ENCODE measurements around the gene PLXNA4. TPM values are rescaled to one million over a fixed set of nuclear protein-coding genes. Genes with fewer than 3 reads are reported as not detected.

PLXNA4 gene
- total RNA-seq, 1 experiment from 2014 or later = 11.2 TPM

DNA sequence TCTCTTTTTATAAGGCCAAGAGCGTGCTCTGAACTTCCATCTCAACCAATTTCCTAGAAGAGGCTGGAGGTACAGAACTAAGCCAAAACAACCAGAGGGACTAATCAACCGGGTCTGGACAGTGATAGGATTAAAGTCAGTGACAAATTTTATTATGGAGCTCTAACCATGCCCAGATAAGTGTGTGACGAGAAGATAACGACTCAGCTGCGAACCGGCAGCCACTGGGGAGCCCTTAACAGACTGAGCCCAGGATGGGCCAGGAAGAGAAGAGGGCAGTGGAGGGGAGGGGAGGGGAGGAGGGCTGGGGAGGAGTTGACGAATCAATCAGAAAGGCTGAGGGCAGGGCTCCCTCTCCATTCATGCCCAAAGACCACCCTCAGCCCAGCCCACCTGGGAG is 119.9 kb downstream of the PLXNA4 start:
- DNase-seq = no peak
- no peak overlapping the region for H3K27ac ChIP-seq

DNA sequence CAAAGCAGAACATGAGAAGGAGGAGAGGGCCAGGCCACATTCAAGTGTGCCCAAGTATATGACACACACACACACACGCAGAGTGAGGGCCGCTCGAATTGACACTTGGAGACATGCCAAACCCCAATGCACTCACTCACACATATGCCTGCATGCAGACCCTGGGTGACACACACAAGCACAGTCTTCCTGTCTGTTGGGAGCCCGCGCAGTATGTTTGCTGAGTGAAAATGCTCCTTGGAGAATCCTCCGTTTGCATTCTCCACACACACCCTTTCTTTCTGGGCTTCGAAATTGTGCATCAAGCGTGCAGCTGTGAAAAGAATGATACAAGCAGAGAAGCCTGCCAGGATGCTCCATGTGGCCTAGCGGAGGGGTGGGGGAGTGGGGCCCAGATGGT is 120.9 kb downstream of the PLXNA4 start:
- Histone ChIP-seq H3K9me3 (replicated peaks) (no peaks in the 10 kb centered on the region), H3K4me3 (no peak overlapping the region), H3K27me3 (no peaks in the 10 kb centered on the region), H3K4me1 (no peaks in the 10 kb centered on the region), H3K36me3 (no peaks in the 10 kb centered on the region), H3K27ac (no peak overlapping the region)
- no peak for DNase-seq

More for the DNA sequence above, 119.9 kb downstream of the PLXNA4 start:
- no peaks in the 10 kb centered on the region for H3K36me3 ChIP-seq
- no peaks in the 10 kb centered on the region for H3K4me1 ChIP-seq
- H3K9me3 ChIP-seq (replicated peaks) = no peaks in the 10 kb centered on the region
- no peaks in the 10 kb centered on the region for H3K27me3 ChIP-seq
- H3K4me3 ChIP-seq = no peak overlapping the region

DNA sequence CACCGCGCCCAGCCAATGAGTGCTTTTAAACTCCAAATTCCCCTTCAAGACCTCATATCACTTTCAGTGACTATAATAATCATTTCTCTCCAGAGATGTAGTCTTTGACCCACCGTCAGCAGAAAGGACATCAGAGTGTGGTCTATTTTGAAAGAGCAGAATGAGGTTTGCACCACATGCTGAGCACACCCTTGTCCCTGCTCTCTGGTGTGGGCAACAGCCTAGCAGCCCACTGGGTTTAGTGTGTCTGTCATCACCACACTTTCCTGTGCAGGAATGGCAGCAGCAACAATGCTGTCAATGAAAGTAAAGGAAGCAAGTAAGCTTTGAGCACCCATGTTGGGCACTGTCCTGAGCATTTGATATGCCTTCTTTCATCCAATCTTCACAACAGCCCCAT is 122.4 kb downstream of the PLXNA4 start:
- no peak for DNase-seq
- Histone ChIP-seq H3K9me3 (replicated peaks) (no peaks in the 10 kb centered on the region), H3K27me3 (no peaks in the 10 kb centered on the region), H3K27ac (no peak overlapping the region), H3K4me3 (no peak overlapping the region), H3K36me3 (no peaks in the 10 kb centered on the region), H3K4me1 (no peaks in the 10 kb centered on the region)

GRCh38 chr7:132451161-132451560 is 125.1 kb downstream of the PLXNA4 start:
- Histone ChIP-seq H3K9me3 (replicated peaks) (no peaks in the 10 kb centered on the region), H3K27me3 (no peaks in the 10 kb centered on the region), H3K4me1 (no peaks in the 10 kb centered on the region), H3K4me3 (no peak overlapping the region), H3K27ac (no peak overlapping the region), H3K36me3 (no peaks in the 10 kb centered on the region)
- DNase-seq = no peak

- H3K27me3 ChIP-seq = no peaks in the 10 kb centered on the region
- DNase-seq = no peak
- H3K4me1 ChIP-seq = no peaks in the 10 kb centered on the region
- H3K27ac ChIP-seq = no peak overlapping the region
- H3K9me3 ChIP-seq (replicated peaks) = no peaks in the 10 kb centered on the region
- H3K36me3 ChIP-seq = no peaks in the 10 kb centered on the region
- H3K4me3 ChIP-seq = no peak overlapping the region
These were observed 125.6 kb downstream of the PLXNA4 start for GRCh38 chr7:132450696-132451095.

DNA sequence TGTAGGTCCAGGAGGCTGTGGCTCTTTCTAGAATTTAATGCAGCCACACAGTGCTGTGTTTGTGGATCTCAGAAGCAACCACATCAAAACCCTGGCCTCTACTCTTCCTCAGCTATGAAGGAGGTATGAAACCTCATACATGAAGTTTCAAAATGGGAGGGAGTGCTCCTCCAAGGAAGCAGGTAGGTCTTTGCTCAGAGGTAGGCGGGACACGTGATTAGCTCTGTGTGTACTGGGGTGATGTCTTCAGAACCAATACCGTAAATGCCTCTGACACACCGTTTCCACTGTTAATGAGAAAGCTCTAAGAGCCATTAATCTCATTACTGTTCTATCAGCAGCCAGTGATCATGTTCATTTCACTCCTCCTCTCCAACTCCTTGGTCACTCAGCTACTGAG is 126.1 kb downstream of the PLXNA4 start:
- Histone ChIP-seq H3K36me3 (no peaks in the 10 kb centered on the region), H3K4me1 (no peaks in the 10 kb centered on the region), H3K27me3 (no peaks in the 10 kb centered on the region), H3K9me3 (replicated peaks) (no peaks in the 10 kb centered on the region), H3K4me3 (no peak overlapping the region), H3K27ac (no peak overlapping the region)
- no peak for DNase-seq

DNA sequence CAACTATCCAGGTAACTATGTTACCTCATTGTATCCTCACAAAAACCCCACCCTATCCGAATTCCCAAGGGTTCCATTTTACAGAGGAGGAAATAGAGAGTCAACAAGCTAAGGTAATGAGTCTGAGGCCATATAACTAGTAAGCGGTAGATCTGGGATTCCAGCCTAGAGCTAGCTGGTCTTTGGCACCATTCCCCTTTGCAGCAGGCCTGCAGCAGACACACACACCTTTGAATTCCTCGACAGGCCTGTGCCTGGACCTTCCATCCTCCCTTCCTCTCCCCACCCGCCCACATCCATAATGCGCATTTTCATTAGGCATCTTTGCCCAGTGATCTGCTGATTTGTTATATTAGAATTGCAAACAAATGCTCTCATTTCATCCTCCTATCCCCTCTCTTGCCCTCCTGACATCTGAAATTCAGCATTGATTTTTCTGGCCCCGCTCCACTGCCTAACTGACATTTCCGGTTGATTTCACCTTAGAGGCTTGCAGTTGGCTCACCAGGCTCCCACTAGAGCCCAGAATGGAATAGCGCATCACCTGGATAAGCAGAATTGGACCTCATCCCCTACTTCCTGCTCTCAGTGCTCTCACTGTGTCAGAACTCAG is 129.5 kb downstream of the PLXNA4 start:
- DNase-seq = no peak
- no peaks in the 10 kb centered on the region for H3K9me3 ChIP-seq (replicated peaks)
- H3K4me1 ChIP-seq = no peaks in the 10 kb centered on the region
- no peaks in the 10 kb centered on the region for H3K27me3 ChIP-seq
- no peak overlapping the region for H3K4me3 ChIP-seq
- no peaks in the 10 kb centered on the region for H3K36me3 ChIP-seq
- H3K27ac ChIP-seq = no peak overlapping the region

DNA sequence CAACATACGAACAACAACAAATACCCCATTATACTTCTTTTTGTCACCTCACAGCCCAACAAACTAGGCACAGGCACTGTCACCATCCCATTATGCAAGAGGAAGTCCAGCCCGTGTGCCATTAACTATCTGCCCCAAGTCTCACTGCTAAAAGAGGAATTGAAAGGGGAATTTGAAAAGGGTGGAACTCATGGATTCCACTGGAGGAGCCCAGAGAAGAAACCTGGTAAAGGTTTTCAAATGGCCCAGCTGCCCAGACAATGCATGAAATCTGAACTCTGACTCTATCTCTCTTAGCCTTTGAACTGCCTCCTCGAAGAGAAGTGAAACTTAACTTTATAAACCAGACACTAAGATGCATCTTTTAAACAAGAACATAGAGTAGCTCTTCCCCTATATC is 130.0 kb downstream of the PLXNA4 start:
- Histone ChIP-seq H3K36me3 (no peaks in the 10 kb centered on the region), H3K4me1 (no peaks in the 10 kb centered on the region), H3K9me3 (replicated peaks) (no peaks in the 10 kb centered on the region), H3K4me3 (no peak overlapping the region), H3K27me3 (no peaks in the 10 kb centered on the region), H3K27ac (no peak overlapping the region)
- DNase-seq = no peak

DNA sequence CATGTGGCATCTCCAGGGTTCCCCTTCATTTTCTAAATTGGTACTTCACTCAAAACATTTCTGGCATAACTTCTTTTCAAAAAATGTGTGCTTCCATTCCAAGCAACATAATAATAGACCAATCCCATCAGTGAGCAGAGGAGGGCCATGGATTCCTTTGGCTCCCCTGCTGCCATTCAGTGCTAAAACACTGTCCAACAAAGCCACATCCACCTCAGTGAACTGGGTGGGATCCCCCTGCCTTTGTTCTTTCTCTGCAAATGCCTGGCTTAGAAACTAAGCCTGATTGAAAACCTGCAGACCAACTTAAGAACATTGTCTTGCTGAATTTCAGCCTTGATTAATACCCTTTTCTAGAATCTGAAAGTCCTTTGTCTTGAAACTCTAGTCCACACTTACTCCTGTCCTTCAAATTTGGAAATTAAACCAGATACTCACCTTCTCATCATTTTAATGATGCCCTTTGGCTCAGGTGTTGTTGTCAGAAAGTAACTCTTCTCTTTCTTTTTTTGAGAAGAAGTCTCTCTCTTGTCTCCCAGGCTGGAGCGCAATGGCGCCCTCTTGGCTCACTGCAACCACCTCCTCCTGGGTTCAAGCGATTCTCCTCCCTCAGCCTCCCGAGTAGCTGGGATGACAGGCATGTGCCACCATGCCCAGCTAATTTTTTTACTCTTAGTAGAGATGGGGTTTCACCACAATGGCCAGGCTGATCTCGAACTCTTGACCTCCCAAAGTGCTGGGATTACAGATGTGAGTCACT is 132.3 kb downstream of the PLXNA4 start:
- H3K27me3 ChIP-seq = no peaks in the 10 kb centered on the region

DNA sequence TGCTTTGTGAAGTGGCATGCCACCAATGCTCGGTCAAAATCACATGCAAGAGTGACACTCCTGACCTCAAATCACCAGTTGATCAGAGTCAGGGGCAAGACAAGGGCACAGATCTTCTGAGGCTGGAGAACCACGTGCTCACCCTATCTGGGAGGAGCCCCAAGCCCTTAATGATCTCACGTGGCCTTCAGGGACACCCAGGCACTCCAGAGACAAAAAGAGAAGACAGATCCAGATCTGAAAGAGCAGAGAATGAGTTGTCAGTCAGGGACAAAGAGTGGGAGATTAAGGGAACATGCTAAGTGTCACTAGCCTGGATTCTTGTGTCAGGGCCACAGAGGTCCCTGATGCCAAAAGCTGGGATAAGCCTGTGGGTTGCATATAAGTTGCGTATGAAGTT is 134.3 kb downstream of the PLXNA4 start:
- Histone ChIP-seq H3K4me1 (no peaks in the 10 kb centered on the region), H3K4me3 (no peak overlapping the region), H3K27me3 (no peaks in the 10 kb centered on the region), H3K9me3 (replicated peaks) (no peaks in the 10 kb centered on the region), H3K36me3 (no peaks in the 10 kb centered on the region), H3K27ac (no peak overlapping the region)
- DNase-seq = no peak

More for the DNA sequence above, 132.3 kb downstream of the PLXNA4 start:
- no peak for DNase-seq
- Histone ChIP-seq H3K9me3 (replicated peaks) (no peaks in the 10 kb centered on the region), H3K27ac (no peak overlapping the region), H3K4me3 (no peak overlapping the region), H3K4me1 (no peaks in the 10 kb centered on the region), H3K36me3 (no peaks in the 10 kb centered on the region)

GRCh38 chr7:132440151-132440550 is 136.1 kb downstream of the PLXNA4 start:
- H3K4me1 ChIP-seq = no peaks in the 10 kb centered on the region
- H3K9me3 ChIP-seq (replicated peaks) = no peaks in the 10 kb centered on the region
- no peaks in the 10 kb centered on the region for H3K27me3 ChIP-seq
- no peak overlapping the region for H3K4me3 ChIP-seq
- no peak overlapping the region for H3K27ac ChIP-seq
- DNase-seq = no peak
- H3K36me3 ChIP-seq = no peaks in the 10 kb centered on the region

DNA sequence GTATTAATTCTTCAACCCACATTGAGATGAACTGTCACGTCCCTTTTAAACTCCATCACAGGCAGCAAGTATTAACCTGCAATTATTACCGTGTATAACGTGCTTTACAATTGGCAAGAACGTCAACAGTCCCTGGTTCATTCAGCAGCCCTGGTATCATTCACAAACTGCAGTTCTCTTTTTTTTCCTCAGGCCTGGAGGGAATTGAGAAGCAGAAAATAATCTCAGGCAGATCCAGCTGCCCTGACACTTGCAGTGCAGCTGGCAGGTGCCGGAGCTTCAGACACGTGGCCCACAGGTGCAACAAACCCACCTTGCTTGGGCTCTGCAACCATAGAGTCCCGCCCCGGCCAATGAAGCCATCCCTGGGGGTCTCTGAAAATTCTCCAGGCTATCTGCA is 137.3 kb downstream of the PLXNA4 start:
- DNase-seq = no peak
- H3K36me3 ChIP-seq = no peaks in the 10 kb centered on the region
- no peak overlapping the region for H3K4me3 ChIP-seq
- no peaks in the 10 kb centered on the region for H3K9me3 ChIP-seq (replicated peaks)
- no peak overlapping the region for H3K27ac ChIP-seq
- no peaks in the 10 kb centered on the region for H3K27me3 ChIP-seq
- no peaks in the 10 kb centered on the region for H3K4me1 ChIP-seq

GRCh38 chr7:132437730-132438129 is 138.5 kb downstream of the PLXNA4 start:
- no peak for DNase-seq
- H3K4me3 ChIP-seq = no peak overlapping the region
- H3K27ac ChIP-seq = no peak overlapping the region
- no peaks in the 10 kb centered on the region for H3K9me3 ChIP-seq (replicated peaks)
- H3K36me3 ChIP-seq = no peaks in the 10 kb centered on the region
- H3K4me1 ChIP-seq = no peaks in the 10 kb centered on the region
- no peaks in the 10 kb centered on the region for H3K27me3 ChIP-seq

- no peaks in the 10 kb centered on the region for H3K9me3 ChIP-seq (replicated peaks)
- H3K4me1 ChIP-seq = no peaks in the 10 kb centered on the region
- no peak overlapping the region for H3K27ac ChIP-seq
- H3K27me3 ChIP-seq = no peaks in the 10 kb centered on the region
- no peaks in the 10 kb centered on the region for H3K36me3 ChIP-seq
- DNase-seq = no peak
- H3K4me3 ChIP-seq = no peak overlapping the region
These were observed 140.1 kb downstream of the PLXNA4 start for GRCh38 chr7:132436121-132436520.

DNA sequence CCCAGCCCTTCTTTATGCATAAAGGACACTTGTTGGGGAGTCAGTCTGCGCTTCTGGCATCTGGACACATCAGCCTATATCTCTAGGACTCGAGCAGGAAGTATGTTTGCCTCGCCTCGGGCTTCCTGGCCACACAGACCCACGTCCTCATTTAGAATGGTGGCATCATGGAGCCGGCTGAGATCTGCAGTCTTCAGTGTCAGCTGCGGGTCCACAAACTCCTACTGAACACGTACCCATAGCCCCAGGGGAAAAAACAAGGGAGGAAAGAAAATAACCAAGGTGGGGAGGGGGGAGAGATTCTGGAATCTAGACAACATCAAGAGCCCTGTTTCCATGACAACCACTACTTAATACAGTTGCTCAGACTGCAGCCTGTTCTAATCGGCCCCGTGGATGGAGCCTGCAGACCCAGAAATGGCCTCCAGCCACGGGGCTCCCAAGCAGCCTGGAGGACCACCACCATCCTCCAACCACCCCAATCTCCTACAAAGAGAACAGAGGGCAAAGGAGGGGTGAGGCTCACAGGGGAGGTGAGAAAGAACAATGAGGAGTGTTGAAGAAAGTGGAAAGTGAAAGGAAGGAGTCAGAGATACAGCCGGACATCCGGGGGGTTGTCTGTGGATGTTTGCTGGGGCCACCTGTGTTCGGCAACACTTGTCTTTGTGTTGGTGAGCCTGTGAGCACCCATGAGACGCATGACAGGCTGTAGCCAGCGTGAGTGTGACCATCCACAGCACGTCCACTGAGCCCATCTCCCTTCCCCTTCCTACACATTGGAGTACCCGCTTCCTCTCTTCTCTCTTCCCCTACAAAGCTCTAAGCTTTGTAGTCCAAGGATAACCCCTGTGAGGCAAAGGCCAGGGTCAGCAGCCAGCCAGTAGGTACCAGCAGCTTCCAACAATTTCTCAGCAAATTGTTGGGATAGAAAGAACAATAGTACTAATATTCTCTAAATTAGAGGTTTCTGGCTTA is 141.0 kb downstream of the PLXNA4 start:
- H3K27ac ChIP-seq = no peak overlapping the region
- H3K36me3 ChIP-seq = no peaks in the 10 kb centered on the region
- H3K27me3 ChIP-seq = no peaks in the 10 kb centered on the region
- H3K4me1 ChIP-seq = no peaks in the 10 kb centered on the region
- no peaks in the 10 kb centered on the region for H3K9me3 ChIP-seq (replicated peaks)
- DNase-seq = no peak
- no peak overlapping the region for H3K4me3 ChIP-seq
